Neural cell (in vitro differentiated cells): ENCODE results near the gene SPRYD3.
"Not testable (repeated sequence)": the region's sequence is repeated elsewhere in the genome, so short reads cannot be mapped to it uniquely, and the experiment has no call there.

ENCODE experiments used
- EP300 ChIP-seq: fragments of 450-650 bp; conservative IDR thresholded peaks from 2 replicates; pipeline ENCODE4 v1.6.1; 2014; ENCODE audit warnings: antibody characterized with exemption, mild to moderate bottlenecking, moderate library complexity; ENCODE audit not compliant: poor library complexity, severe bottlenecking
- POLR2AphosphoS5 ChIP-seq: IDR thresholded peaks from 2 replicates; pipeline ENCODE4 v1.6.1; 2012
- SMC3 ChIP-seq: fragments of 450-650 bp; conservative IDR thresholded peaks from 2 replicates; pipeline ENCODE4 v1.6.1; 2014; ENCODE audit warnings: antibody characterized with exemption, mild to moderate bottlenecking, moderate library complexity; ENCODE audit not compliant: poor library complexity
- TAF1 ChIP-seq: IDR thresholded peaks from 2 replicates; pipeline ENCODE4 v1.6.1; 2012; ENCODE audit warnings: low read depth
- TF ChIP-seq, protein P1 (sequence below): fragments of 450-650 bp; IDR thresholded peaks from 2 replicates; pipeline ENCODE4 v1.5.1; 2014; ENCODE audit warnings: antibody characterized with exemption, mild to moderate bottlenecking, moderate library complexity; ENCODE audit not compliant: poor library complexity, severe bottlenecking

DNA sequence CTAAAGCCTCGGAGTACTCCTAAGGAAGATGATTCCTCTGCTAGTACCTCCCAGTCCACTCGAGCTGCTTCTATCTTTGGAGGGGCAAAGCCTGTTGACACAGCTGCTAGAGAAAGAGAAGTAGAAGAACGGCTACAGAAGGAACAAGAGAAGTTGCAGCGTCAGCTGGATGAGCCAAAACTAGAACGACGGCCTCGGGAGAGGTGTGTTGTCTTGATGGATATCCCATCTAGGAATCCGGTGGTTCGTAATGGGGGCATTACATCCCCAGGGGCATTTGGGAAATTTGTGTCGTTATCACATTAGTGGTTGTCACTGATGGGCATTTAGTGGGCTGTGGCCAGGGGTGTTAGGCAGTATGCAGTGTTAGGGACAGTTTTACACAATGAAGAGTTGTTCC is 45.4 kb downstream of the SPRYD3 start:
- not testable (repeated sequence) for TF ChIP-seq TAF1, SMC3, POLR2AphosphoS5, EP300
- TF ChIP-seq, protein P1, sequence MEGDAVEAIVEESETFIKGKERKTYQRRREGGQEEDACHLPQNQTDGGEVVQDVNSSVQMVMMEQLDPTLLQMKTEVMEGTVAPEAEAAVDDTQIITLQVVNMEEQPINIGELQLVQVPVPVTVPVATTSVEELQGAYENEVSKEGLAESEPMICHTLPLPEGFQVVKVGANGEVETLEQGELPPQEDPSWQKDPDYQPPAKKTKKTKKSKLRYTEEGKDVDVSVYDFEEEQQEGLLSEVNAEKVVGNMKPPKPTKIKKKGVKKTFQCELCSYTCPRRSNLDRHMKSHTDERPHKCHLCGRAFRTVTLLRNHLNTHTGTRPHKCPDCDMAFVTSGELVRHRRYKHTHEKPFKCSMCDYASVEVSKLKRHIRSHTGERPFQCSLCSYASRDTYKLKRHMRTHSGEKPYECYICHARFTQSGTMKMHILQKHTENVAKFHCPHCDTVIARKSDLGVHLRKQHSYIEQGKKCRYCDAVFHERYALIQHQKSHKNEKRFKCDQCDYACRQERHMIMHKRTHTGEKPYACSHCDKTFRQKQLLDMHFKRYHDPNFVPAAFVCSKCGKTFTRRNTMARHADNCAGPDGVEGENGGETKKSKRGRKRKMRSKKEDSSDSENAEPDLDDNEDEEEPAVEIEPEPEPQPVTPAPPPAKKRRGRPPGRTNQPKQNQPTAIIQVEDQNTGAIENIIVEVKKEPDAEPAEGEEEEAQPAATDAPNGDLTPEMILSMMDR: not testable (repeated sequence)
